HFFc6 (cell line): Measurements from ENCODE around the gene TTLL8. TPM values are rescaled to one million over a fixed set of nuclear protein-coding genes. Genes with fewer than 3 reads are reported as not detected.

Experiments
- DNase-seq: peaks from one replicate; pipeline ENCODE4 v3.0.0-alpha.2; 2018
- H3K27ac Mint-ChIP-seq: 2 replicates; pipeline ENCODE4 v1.8.0; 2020; ENCODE audit warnings: mild to moderate bottlenecking, mixed read lengths
- H3K27me3 Mint-ChIP-seq: 2 replicates; pipeline ENCODE4 v1.8.0; 2021; ENCODE audit warnings: mild to moderate bottlenecking, moderate library complexity, mixed read lengths; ENCODE audit not compliant: insufficient read depth
- H3K36me3 Mint-ChIP-seq: 2 replicates; pipeline ENCODE4 v1.8.0; 2021; ENCODE audit warnings: low read depth, mixed read lengths
- H3K4me1 Mint-ChIP-seq: 2 replicates; pipeline ENCODE4 v1.8.0; 2020; ENCODE audit warnings: low read depth, mixed read lengths
- H3K4me3 Mint-ChIP-seq: 2 replicates; pipeline ENCODE4 v1.8.0; 2020; ENCODE audit warnings: mild to moderate bottlenecking, moderate library complexity, mixed read lengths
- H3K9me3 Mint-ChIP-seq: 2 replicates; pipeline ENCODE4 v1.8.0; 2020; ENCODE audit warnings: mild to moderate bottlenecking, mixed read lengths
- CTCF ChIP-seq: fragments of 200-600 bp; sonication (generic); IDR thresholded peaks from 2 replicates; pipeline ENCODE4 v1.5.0; 2021; ENCODE audit warnings: antibody characterized with exemption, mild to moderate bottlenecking
- total RNA-seq, 6 experiments: library from RNA; stranded (reverse); fragmentation: NEBNext Ultra II Directional; extraction: Animal tissue kit (Norgen Biotek cat#: 25700); gene quantifications; 2 replicates in 1 of 6; 3 replicates in 5 of 6; pipeline ENCODE4 v1.2.3, GENCODE V29; 2021

Gene TTLL8
- total RNA-seq, 6 experiments from 2014 or later: not detected

GRCh38 chr22:50085211-50085972 is 27.3 kb upstream of the TTLL8 start, which contains the start of gene MLC1:
MLC1 (minus strand) TSS chr22:50085426; CDS start chr22:50084902, 524 bp downstream.
- Mint-ChIP-seq H3K4me1 (no peaks in the 10 kb centered on the region), H3K9me3 (peaks cover 16% of the 10 kb centered on the region), H3K27me3 (peaks cover 37% of the 10 kb centered on the region), H3K4me3 (no peak within 1 kb of the TSS), H3K27ac (no peak within 1 kb of the TSS), H3K36me3 (peaks cover 9% of the 10 kb centered on the region; the same call in 1 of the 2 replicates)
- no peak for DNase-seq
- TF ChIP-seq CTCF: no peak

GRCh38 chr22:50084614-50085021 is 26.5 kb upstream of the TTLL8 start:
- no peak for TF ChIP-seq CTCF
- Mint-ChIP-seq H3K4me3 (no peak overlapping the region), H3K9me3 (peaks cover 14% of the 10 kb centered on the region), H3K36me3 (peaks cover 9% of the 10 kb centered on the region; the same call in 1 of the 2 replicates), H3K27ac (no peak overlapping the region), H3K27me3 (peaks cover 39% of the 10 kb centered on the region), H3K4me1 (no peaks in the 10 kb centered on the region)
- no peak for DNase-seq

DNA sequence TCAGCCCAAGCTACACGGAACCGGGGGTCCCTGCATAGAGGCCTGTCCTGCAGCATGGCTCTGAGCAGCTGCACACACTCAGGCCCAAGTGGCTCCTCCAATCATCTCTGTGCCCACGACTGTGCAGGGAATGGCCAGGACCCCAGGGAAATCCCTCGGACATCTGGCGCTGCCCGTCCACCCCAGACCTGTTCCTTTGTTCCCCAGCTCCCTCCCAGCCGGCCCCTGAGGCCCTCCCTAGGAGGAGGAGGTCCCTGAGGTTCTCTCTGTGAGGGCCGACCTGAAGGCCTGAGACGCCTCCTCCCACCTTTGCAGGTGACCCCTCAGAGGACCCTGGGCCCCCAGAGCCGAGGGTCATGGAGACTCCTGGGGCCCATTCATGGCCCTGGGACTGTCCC is 26.0 kb upstream of the TTLL8 start:
- H3K27ac Mint-ChIP-seq: no peak overlapping the region
- H3K27me3 Mint-ChIP-seq: peaks cover 42% of the 10 kb centered on the region
- H3K4me1 Mint-ChIP-seq: no peaks in the 10 kb centered on the region
- DNase-seq: no peak
- H3K9me3 Mint-ChIP-seq: peaks cover 9% of the 10 kb centered on the region; the same call in 1 of the 2 replicates
- peaks cover 9% of the 10 kb centered on the region; the same call in 1 of the 2 replicates for H3K36me3 Mint-ChIP-seq
- no peak for TF ChIP-seq CTCF
- no peak overlapping the region for H3K4me3 Mint-ChIP-seq

- H3K27me3 Mint-ChIP-seq: peaks cover 47% of the 10 kb centered on the region
- DNase-seq: no peak
- H3K9me3 Mint-ChIP-seq: peaks cover 8% of the 10 kb centered on the region; the same call in 1 of the 2 replicates
- TF ChIP-seq CTCF: no peak
- H3K4me3 Mint-ChIP-seq: no peak overlapping the region
- H3K4me1 Mint-ChIP-seq: no peaks in the 10 kb centered on the region
- H3K36me3 Mint-ChIP-seq: peaks cover 9% of the 10 kb centered on the region; the same call in 1 of the 2 replicates
- no peak overlapping the region for H3K27ac Mint-ChIP-seq
These were observed 25.5 kb upstream of the TTLL8 start for GRCh38 chr22:50083462-50084079.

GRCh38 chr22:50082961-50083461 is 24.9 kb upstream of the TTLL8 start:
- Mint-ChIP-seq H3K4me1 (no peaks in the 10 kb centered on the region), H3K9me3 (peaks cover 8% of the 10 kb centered on the region; the same call in 1 of the 2 replicates), H3K27ac (no peak overlapping the region), H3K36me3 (peaks cover 9% of the 10 kb centered on the region; the same call in 1 of the 2 replicates), H3K27me3 (peaks cover 48% of the 10 kb centered on the region), H3K4me3 (no peak overlapping the region)
- no peak for DNase-seq
- no peak for TF ChIP-seq CTCF
